ENCODE results near the gene RAB4B.
A peak's percentile ranks its signal among the peaks of the same experiment; 100 is the strongest.
"Not testable (repeated sequence)": the region's sequence is repeated elsewhere in the genome, so short reads cannot be mapped to it uniquely, and the experiment has no call there.

Gene RAB4B

GRCh38 chr19:40801426-40802299 lies 23.6 kb downstream of the RAB4B start:
- no peak for DNase-seq (ENCODE audit: low read depth, low spot score)
- no peak overlapping the region for H3K27ac ChIP-seq

- DNase-seq (ENCODE audit: low read depth, low spot score): no peak
- H3K27ac ChIP-seq: no peak overlapping the region
These were observed 24.5 kb downstream of the RAB4B start for GRCh38 chr19:40802300-40803169.

- no peak overlapping the region for H3K27ac ChIP-seq
- DNase-seq (ENCODE audit: low read depth, low spot score): no peak
These were observed 25.3 kb downstream of the RAB4B start for GRCh38 chr19:40803170-40803856.

GRCh38 chr19:40803857-40804782 lies 26.1 kb downstream of the RAB4B start:
- H3K27ac ChIP-seq: no peak overlapping the region
- no peak for DNase-seq (ENCODE audit: low read depth, low spot score)

GRCh38 chr19:40804783-40805242 lies 26.8 kb downstream of the RAB4B start:
- H3K27ac ChIP-seq: no peak overlapping the region
- no peak for DNase-seq (ENCODE audit: low read depth, low spot score)

GRCh38 chr19:40805258-40805868 lies 27.3 kb downstream of the RAB4B start:
- no peak overlapping the region for H3K27ac ChIP-seq

GRCh38 chr19:40806423-40807146 lies 28.5 kb downstream of the RAB4B start:
- no peak for DNase-seq (ENCODE audit: low read depth, low spot score)
- no peak overlapping the region for H3K27ac ChIP-seq

More at GRCh38 chr19:40805258-40805868, 27.3 kb downstream of the RAB4B start:
- no peak for DNase-seq (ENCODE audit: low read depth, low spot score)

GRCh38 chr19:40807147-40808020 lies 29.3 kb downstream of the RAB4B start:
- DNase-seq (ENCODE audit: low read depth, low spot score): no peak
- no peak overlapping the region for H3K27ac ChIP-seq

- H3K27ac ChIP-seq: no peak overlapping the region
- no peak for DNase-seq (ENCODE audit: low read depth, low spot score)
These were observed 29.9 kb downstream of the RAB4B start for GRCh38 chr19:40808021-40808325.

- H3K27ac ChIP-seq: no peak overlapping the region
- DNase-seq (ENCODE audit: low read depth, low spot score): no peak
These were observed 30.4 kb downstream of the RAB4B start for GRCh38 chr19:40808497-40808896.

- no peak overlapping the region for H3K27ac ChIP-seq
These were observed 31.5 kb downstream of the RAB4B start for GRCh38 chr19:40809358-40810086.

GRCh38 chr19:40810160-40810559 lies 32.1 kb downstream of the RAB4B start:
- H3K27ac ChIP-seq: peak overlapping the region; percentile 28
- no peak for DNase-seq (ENCODE audit: low read depth, low spot score)

More at GRCh38 chr19:40809358-40810086, 31.5 kb downstream of the RAB4B start:
- no peak for DNase-seq (ENCODE audit: low read depth, low spot score)

GRCh38 chr19:40810649-40811408 lies 32.8 kb downstream of the RAB4B start:
- not testable (repeated sequence) for DNase-seq (ENCODE audit: low read depth, low spot score)
- peak overlapping the region; percentile 28 for H3K27ac ChIP-seq

GRCh38 chr19:40811478-40812341 lies 33.7 kb downstream of the RAB4B start:
- peak overlapping the region; percentile 28 for H3K27ac ChIP-seq
- no peak for DNase-seq (ENCODE audit: low read depth, low spot score)

GRCh38 chr19:40812571-40812970 lies 34.5 kb downstream of the RAB4B start:
- DNase-seq (ENCODE audit: low read depth, low spot score); H3K27ac ChIP-seq: not testable (repeated sequence)
